ENCODE measurements around the gene PCP2.

GRCh38 chr19:7582446-7582845 lies 51.1 kb downstream of the PCP2 start:
- TF ChIP-seq CTCF (IDR thresholded peaks at IDR 0.05) (no peak), EZH2 (IDR thresholded peaks at IDR 0.05; ENCODE audit: borderline replicate concordance, insufficient read depth, low read depth, low read length, poor library complexity, severe bottlenecking) (no peak)
